Stromal cell of bone marrow (primary cell): ENCODE results near the gene F2.

Experiments
- DNase-seq: peaks from one replicate; pipeline ENCODE4 v3.0.0-alpha.2; 2012; ENCODE audit warnings: low read depth

F2 gene

GRCh38 chr11:46718155-46719019 lies 626 bp upstream of the F2 start:
- no peak for DNase-seq

DNA sequence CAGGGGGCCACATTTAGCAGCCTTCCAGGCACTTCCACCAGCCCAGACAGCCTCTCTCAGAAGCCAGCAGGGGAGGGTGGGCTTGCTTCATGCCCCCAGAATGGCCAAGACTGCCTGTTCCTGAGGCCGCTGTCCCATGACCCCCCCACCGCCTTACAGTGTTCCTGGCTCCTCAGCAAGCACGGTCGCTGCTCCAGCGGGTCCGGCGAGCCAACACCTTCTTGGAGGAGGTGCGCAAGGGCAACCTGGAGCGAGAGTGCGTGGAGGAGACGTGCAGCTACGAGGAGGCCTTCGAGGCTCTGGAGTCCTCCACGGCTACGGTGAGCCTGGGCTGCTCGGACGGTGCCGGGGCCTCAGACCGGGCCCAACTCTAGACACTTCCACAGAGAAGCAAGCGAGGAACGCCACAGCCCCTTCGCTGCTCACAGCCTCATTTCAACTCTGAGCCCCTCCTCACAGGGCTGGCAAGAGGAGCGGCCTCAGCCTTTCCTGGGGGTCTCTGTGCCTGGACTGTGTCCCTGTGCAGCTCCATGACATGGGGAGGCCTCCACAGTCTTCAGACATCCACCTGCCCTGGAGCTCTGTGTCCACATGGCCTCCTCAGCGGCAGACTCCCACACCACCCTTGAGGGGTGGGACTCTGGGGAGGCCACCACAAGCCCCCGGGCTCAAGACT lies 668 bp downstream of the F2 start:
- no peak for DNase-seq

GRCh38 chr11:46721286-46721685 lies 2.3 kb downstream of the F2 start:
- no peak for DNase-seq

- no peak for DNase-seq
These were observed 3.7 kb downstream of the F2 start for GRCh38 chr11:46722566-46723358.

- no peak for DNase-seq
These were observed 4.3 kb downstream of the F2 start for GRCh38 chr11:46723359-46723680.

- no peak for DNase-seq
These were observed 5.1 kb downstream of the F2 start for GRCh38 chr11:46724088-46724487.

- DNase-seq, result no peak
These were observed 6.6 kb downstream of the F2 start for GRCh38 chr11:46725338-46726205.

GRCh38 chr11:46726206-46726862 lies 7.3 kb downstream of the F2 start:
- DNase-seq, result no peak

DNA sequence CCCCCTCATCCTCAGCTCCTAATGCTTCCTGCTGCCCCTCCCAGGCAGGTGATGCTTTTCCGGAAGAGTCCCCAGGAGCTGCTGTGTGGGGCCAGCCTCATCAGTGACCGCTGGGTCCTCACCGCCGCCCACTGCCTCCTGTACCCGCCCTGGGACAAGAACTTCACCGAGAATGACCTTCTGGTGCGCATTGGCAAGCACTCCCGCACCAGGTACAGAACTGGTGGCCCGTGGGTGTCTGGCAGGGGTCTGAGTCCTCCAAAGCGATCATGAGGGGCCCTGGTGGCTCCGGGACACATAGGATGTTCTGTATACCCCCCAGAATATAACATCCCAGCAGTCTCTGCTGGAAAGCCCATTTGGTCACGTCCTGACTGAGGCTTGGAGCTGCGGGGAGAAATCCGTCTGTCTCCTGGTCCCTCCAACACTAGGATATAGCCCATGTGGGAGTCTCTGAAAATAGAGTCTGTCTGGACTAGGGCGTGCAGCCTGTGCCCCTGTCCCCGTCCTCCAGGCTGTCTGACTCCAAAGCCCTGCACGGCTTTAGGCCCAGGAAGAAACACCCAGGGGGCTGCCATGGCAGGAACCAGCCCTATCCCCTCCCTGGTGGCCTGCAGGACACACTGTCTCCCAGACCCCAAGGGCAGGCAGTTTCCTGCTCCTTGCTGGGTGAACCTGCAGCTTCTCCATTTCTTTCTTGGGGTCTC lies 9.1 kb downstream of the F2 start:
- DNase-seq, result no peak

DNA sequence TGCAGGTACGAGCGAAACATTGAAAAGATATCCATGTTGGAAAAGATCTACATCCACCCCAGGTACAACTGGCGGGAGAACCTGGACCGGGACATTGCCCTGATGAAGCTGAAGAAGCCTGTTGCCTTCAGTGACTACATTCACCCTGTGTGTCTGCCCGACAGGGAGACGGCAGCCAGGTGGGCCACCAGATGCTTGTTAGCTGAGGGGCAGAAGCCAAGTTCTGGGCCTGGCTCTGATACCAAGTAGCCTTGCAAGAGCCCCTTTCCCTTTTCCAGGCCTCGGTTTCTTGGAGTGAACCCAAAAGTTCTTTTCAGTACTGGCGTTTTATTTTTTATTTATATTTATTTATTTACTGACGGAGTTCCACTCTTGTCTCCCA lies 9.6 kb downstream of the F2 start:
- DNase-seq, result no peak

DNA sequence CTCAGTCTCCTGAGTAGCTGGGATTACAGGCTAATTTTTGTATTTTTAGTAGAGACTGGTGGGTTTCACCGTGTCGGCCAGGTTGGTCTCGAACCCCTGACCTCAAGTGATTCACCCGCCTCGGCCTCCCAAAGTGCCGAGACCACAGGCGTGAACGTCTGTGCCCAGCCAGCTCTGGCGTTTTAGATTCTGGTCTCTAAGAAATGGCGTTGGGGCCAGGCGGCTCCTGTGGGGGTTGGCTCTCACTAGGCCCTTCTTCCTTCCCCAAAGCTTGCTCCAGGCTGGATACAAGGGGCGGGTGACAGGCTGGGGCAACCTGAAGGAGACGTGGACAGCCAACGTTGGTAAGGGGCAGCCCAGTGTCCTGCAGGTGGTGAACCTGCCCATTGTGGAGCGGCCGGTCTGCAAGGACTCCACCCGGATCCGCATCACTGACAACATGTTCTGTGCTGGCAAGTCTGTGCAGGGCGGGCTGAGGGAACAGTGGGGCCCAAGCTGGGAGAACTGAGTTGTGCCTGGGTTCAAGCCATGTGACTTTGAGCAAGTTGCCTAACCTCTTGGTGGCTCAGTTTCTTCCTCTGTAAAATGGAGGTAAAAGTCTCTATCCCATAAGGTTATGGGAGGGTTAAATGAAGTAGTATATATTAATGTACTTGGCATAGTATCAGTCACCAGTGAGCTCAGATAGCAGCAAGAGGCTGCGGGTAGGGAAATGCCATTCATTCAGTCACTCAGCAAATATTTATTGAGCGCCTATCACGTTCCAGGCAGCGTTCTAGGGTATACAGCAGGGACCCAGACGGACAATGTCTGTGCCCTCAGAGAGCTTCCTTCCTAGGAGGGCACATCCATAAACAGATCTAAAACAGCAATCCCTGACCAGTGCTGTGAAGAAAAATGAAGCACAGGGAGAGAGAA lies 10.4 kb downstream of the F2 start:
- no peak for DNase-seq

DNA sequence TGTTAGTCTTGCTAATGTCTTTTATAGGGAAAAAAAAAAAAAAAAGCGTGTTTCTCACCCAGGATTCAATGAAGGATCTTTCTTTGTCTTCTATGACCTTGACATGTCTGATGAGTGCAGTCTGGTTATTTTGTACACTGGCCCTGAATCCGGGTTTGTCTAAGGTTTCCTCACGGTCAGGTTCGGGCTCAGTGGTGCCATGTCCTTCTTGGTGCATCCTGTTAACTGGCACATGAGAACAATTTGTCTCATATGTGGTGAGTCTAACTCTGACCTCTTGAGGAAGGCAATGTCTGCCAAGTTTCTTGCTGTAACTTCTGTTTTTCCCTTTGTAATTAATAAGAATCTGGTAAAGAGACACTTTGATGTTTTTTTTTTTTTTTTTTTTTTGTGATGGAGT lies 12.5 kb downstream of the F2 start:
- no peak for DNase-seq

DNA sequence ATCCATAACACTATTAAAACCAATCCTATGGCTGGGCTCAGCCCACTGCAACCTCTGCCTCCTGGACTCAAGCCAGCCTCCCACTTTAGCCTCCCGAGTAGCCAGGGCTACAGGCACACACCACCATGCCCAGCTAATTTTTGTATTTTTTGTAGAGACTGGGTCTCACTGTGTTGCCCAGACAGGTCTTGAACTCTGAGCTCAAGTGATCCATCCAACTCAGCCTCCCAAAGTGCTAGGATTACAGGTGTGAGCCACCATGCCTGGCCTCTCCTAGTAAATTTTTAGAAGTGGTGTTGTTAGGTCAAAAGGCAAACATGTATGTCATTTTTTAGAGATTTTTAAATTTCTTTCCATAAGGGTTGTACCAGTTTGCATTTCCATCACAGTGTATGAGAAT lies 14.2 kb downstream of the F2 start:
- DNase-seq, result no peak

DNA sequence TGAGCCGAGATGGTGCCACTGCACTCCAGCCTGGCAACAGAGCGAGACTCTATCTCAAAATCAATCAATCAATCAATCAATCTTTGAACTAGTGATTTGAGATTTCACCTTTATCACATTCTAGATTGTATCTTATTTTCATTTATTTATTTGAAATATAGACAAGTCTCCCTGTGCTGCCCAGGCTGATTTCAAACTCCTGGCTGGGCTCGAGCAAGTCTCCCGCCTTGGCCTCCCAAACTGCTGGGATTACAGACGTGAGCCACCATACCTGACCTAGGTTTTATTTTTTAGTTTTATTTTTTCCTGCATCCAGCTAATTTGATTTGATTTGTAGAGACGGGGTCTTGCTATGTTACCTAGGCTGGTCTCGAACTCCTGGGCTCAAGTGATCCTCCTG lies 17.1 kb downstream of the F2 start:
- no peak for DNase-seq

GRCh38 chr11:46736615-46737014 lies 17.6 kb downstream of the F2 start:
- peak; percentile 27 for DNase-seq

- DNase-seq, result no peak
These were observed 18.7 kb downstream of the F2 start for GRCh38 chr11:46737699-46738098.

GRCh38 chr11:46738887-46739286 lies 19.9 kb downstream of the F2 start:
- no peak for DNase-seq

DNA sequence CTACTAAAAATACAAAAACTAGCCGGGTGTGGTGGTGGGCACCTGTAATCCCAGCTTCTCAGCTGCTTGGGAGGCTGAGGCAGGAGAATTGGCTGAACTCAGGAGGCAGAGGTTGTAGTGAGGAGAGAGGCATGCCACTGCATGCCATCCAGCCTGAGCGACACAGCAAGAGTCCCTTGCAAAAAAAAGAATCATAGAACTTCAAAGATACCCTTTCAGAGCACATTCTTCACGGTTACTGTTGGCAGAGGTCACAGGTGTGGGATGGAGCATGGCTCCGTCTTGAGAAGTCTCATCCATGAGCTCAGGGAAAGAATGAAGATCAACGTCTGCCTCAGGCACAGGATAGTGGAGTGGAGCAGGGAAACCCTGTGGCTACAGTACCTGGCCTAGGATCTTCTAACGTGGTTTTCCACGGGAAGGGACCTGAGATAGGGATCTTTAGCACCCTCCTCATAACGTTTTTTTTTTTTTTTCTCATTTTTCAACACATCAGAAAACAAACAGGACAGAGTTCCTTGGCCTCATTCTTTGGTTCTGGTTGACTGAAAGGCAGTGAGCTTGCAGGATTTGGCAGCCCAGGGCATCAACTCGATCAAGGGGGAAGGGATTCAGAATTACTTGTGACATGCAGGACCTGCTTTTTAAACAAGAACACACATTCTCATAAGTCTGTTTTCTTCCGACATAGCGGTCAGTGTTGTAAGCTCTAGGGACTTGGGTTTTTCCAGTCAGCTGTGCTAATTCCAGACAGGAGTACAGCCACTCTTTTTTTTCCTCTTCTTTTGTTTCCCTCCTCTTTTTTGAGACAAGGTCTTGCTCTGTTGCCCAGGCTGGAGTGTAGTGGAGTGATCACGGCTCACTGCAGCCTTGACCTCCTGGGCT lies 22.8 kb downstream of the F2 start:
- peak; percentile 29 for DNase-seq

- DNase-seq, result no peak
These were observed 24.0 kb downstream of the F2 start for GRCh38 chr11:46743043-46743442.
